AG09319 (cell line): ENCODE measurements around the gene CLTB.

Experiments used
- DNase-seq: peaks from one replicate; pipeline ENCODE4 v3.0.0-alpha.2; 2010; ENCODE audit warnings: low read depth; ENCODE audit errors: extremely low read depth
- CTCF ChIP-seq: IDR thresholded peaks from 2 replicates; pipeline ENCODE4 v1.5.1; 2011; ENCODE audit warnings: low read depth, mild to moderate bottlenecking, inconsistent platforms, low read length, moderate library complexity

Gene CLTB

GRCh38 chr5:176355400-176356178, 60.8 kb downstream of the CLTB start:
- DNase-seq, result no peak
- TF ChIP-seq CTCF, result no peak

- DNase-seq, result no peak
- TF ChIP-seq CTCF, result no peak
Observed at GRCh38 chr5:176353533-176353932, 62.8 kb downstream of the CLTB start.

GRCh38 chr5:176352116-176352878, 64.0 kb downstream of the CLTB start:
- DNase-seq, result no peak
- TF ChIP-seq CTCF, result no peak

GRCh38 chr5:176350416-176350815, 65.9 kb downstream of the CLTB start:
- no peak for TF ChIP-seq CTCF

GRCh38 chr5:176342766-176343458, 73.4 kb downstream of the CLTB start:
- DNase-seq, result no peak
- no peak for TF ChIP-seq CTCF

More at GRCh38 chr5:176350416-176350815, 65.9 kb downstream of the CLTB start:
- DNase-seq, result no peak
